ENCODE measurements around the gene UBL4A. TPM values are rescaled to one million over a fixed set of nuclear protein-coding genes. Genes with fewer than 3 reads are reported as not detected.

UBL4A gene
- total RNA-seq, 4 donors from 2014 or later = 14.7 to 36.3 (median 29.5) TPM

GRCh38 chrX:154472685-154473632, 13.5 kb downstream of the UBL4A start:
- TF ChIP-seq CTCF (IDR thresholded peaks at IDR 0.05) (no peak), POLR2A (IDR thresholded peaks at IDR 0.05) (no peak)
- no peak overlapping the region for H3K27ac ChIP-seq
- H3K4me1 ChIP-seq = no peaks in the 10 kb centered on the region
- no peaks in the 10 kb centered on the region for H3K36me3 ChIP-seq
- intact Hi-C loops (cut with DNase I; ENCODE audit: low total_unique reads) = no loop called here
- H3K27me3 ChIP-seq = no peaks in the 10 kb centered on the region
- H3K9me3 ChIP-seq = no peaks in the 10 kb centered on the region
- no peak for DNase-seq
- no peak overlapping the region for H3K4me3 ChIP-seq

GRCh38 chrX:154471839-154472684, 14.4 kb downstream of the UBL4A start:
- no peak for TF ChIP-seq CTCF (IDR thresholded peaks at IDR 0.05)
- no peak for TF ChIP-seq POLR2A (IDR thresholded peaks at IDR 0.05)
- no peak overlapping the region for H3K4me3 ChIP-seq
- DNase-seq = peak in 1 of 2 donors; percentile 9
- H3K36me3 ChIP-seq = no peaks in the 10 kb centered on the region
- H3K9me3 ChIP-seq = no peaks in the 10 kb centered on the region
- no peaks in the 10 kb centered on the region for H3K27me3 ChIP-seq
- no peak overlapping the region for H3K27ac ChIP-seq
- intact Hi-C loops (cut with DNase I; ENCODE audit: low total_unique reads) = no loop called here
- no peaks in the 10 kb centered on the region for H3K4me1 ChIP-seq

- DNase-seq = no peak
- Histone ChIP-seq H3K36me3 (no peaks in the 10 kb centered on the region), H3K27me3 (no peaks in the 10 kb centered on the region), H3K4me3 (no peak overlapping the region), H3K4me1 (no peaks in the 10 kb centered on the region), H3K27ac (no peak overlapping the region), H3K9me3 (no peaks in the 10 kb centered on the region)
- intact Hi-C loops (cut with DNase I; ENCODE audit: low total_unique reads) = no loop called here
- no peak for TF ChIP-seq POLR2A (IDR thresholded peaks at IDR 0.05)
- TF ChIP-seq CTCF (IDR thresholded peaks at IDR 0.05) = no peak
These were observed 15.4 kb downstream of the UBL4A start for GRCh38 chrX:154470914-154471568.

- Histone ChIP-seq H3K27me3 (no peaks in the 10 kb centered on the region), H3K9me3 (no peaks in the 10 kb centered on the region), H3K27ac (no peak overlapping the region), H3K4me1 (no peaks in the 10 kb centered on the region), H3K36me3 (no peaks in the 10 kb centered on the region), H3K4me3 (no peak overlapping the region)
- no peak for TF ChIP-seq POLR2A (IDR thresholded peaks at IDR 0.05)
- no peak for TF ChIP-seq CTCF (IDR thresholded peaks at IDR 0.05)
- no peak for DNase-seq
- intact Hi-C loops (cut with DNase I; ENCODE audit: low total_unique reads) = no loop called here
These were observed 16.0 kb downstream of the UBL4A start for GRCh38 chrX:154470434-154470833.

Measured in uterus (tissue), 4 donors.